Umbilical cord (tissue), 2 donors: ENCODE data around the gene FH. TPM values are rescaled to one million over a fixed set of nuclear protein-coding genes. Genes with fewer than 3 reads are reported as not detected.

ENCODE experiments used
- DNase-seq: peaks from one replicate; pipeline ENCODE4 v3.0.0-alpha.2; 2015; ENCODE audit warnings: low spot score
- total RNA-seq: library from RNA; depleted of rRNA; stranded (reverse); fragments of >200 nt; gene quantifications from one replicate; pipeline ENCODE4 v1.2.3, GENCODE V29; 2014; ENCODE audit warnings: low replicate concordance; ENCODE audit not compliant: insufficient read depth

Gene FH
- total RNA-seq, 1 donor from 2014 or later = 37.1 TPM

GRCh38 chr1:241459186-241459802 is 60.3 kb downstream of the FH start:
- no peak for DNase-seq

- no peak for DNase-seq
Observed at GRCh38 chr1:241457421-241457820, 62.1 kb downstream of the FH start.

GRCh38 chr1:241456743-241457142 is 62.8 kb downstream of the FH start:
- no peak for DNase-seq

- DNase-seq = no peak
Observed at GRCh38 chr1:241453732-241454131, 65.8 kb downstream of the FH start.

- no peak for DNase-seq
Observed at GRCh38 chr1:241451956-241452355, 67.6 kb downstream of the FH start.

Other genes starting within 250 kb of the FH start
- gene RGS7, start 162.6 kb downstream of the FH start, total RNA-seq = not detected
- gene KMO, start 12.6 kb upstream of the FH start, total RNA-seq = 4.6 TPM
- 31.3 TPM for gene CHML, start 120.6 kb upstream of the FH start, total RNA-seq
- 21.2 TPM for gene OPN3, start 120.6 kb upstream of the FH start, total RNA-seq
- 1.7 TPM for gene WDR64, start 132.5 kb upstream of the FH start, total RNA-seq